Measurements from ENCODE around the gene MACROD1.
"Not testable (repeated sequence)": the region's sequence is repeated elsewhere in the genome, so short reads cannot be mapped to it uniquely, and the experiment has no call there.

The MACROD1 gene

DNA sequence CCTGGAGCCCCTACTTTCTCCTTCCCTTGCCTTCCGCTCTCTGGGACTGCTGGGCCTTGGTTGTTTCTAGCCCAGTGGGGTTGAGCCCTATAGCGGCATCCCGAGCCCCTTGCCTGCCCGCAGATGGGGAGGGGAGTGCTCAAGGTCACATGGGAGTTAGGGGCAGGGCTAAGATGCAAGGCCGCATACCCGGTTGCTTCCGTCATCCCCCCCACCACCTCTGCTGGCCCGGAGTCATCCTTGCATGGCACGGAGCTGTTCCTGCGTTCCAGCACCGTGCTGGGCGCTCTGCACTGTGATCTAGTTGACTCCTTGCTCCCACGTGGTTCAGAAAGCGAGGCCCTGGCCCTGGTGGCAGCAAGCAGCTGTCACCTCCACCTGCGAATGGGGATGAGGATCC lies 112.2 kb downstream of the MACROD1 start:
- DNase-seq (ENCODE audit: low read depth): no peak

DNA sequence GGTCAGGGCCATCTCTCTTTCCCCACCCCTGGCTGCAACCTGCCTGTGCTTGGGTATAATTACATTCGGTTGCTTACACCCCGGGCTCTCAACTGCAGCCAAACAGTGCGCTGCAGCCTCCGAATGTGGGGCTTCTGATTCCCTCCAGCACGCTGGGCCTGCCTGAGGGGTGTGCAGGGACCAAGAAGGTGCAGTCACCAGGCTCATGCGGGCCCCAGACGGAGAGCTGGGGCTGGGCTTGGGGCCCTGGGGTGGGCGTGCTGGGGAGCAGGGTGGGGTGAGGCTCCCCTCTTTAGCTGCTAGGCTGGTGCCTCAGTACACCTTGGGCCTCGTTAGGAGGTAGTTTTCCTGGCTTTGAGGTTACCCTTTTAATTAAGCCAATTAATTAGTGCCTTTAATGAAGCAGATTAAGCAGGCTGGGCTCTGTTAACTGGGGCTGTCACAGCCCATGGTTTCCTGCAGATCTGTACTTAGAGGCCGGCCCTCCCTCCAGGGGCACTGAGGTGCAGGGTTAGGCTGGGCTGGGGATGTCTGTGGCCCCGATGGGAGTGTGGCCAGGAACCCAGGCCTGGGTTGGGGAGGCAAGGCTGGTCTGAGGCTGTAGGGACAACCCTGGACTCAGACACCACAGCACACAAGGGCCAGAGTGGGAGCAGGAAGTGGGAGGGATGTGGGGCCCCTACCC lies 112.8 kb downstream of the MACROD1 start:
- no peak for DNase-seq (ENCODE audit: low read depth)

DNA sequence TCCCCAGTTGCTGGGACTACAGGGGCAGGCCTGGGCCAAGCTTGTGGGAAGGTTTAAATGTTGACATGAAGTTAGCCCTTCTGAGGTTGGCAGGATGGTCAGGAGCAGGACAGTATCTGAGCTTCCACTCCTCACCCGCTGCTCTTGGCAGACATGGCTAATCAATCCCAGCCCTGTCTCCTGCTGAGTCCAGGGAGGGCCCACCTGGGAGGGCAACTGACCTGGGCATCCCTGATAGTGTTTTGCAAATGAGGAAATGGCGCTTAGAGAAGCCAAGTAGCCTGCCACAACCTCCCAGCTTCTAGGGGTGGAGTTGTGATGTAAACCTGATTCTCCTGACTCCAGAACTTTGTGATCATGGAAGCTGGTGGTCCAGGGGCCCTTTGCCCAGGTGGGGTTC lies 113.5 kb downstream of the MACROD1 start:
- DNase-seq (ENCODE audit: low read depth): no peak

DNA sequence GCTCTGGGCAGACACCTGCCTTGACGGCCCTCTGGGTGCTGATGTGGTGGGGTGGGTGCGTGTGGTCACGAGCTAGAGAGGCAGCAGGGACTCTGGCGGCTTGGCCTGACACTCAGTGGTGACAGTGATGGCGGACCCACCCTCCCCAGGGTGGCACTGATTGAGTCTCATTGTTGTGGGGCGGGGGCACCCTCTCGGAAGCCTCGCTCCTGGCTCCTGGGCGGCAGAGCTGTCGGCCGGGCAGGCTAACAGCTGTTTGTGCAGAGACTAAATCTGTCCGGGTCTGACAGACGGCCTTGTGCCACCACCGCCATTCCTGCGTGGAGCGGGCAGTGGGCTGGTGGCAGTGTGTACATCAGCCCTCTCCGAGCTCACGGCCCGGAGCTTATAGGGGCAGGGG lies 114.6 kb downstream of the MACROD1 start:
- no peak for DNase-seq (ENCODE audit: low read depth)

DNA sequence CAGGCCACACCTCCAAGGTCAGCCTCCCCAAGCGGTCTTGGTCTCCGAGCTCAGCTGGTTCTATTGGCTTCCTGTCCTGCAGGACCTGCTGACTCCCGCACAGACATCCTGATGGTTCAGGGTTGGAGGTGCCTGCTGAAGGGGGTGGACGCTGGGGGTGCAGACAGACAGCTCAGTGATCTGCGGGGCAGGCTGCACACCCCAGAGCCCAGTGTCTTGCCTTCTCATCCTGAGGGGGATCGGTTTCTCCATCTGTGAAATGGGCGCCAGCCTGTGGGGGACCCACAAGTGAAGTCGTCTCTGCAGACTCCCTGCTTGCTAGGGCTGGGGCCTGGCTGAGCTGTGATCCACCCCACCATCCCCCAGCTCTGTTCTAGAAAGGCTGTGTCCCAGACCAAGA lies 116.4 kb downstream of the MACROD1 start:
- DNase-seq (ENCODE audit: low read depth): no peak

DNA sequence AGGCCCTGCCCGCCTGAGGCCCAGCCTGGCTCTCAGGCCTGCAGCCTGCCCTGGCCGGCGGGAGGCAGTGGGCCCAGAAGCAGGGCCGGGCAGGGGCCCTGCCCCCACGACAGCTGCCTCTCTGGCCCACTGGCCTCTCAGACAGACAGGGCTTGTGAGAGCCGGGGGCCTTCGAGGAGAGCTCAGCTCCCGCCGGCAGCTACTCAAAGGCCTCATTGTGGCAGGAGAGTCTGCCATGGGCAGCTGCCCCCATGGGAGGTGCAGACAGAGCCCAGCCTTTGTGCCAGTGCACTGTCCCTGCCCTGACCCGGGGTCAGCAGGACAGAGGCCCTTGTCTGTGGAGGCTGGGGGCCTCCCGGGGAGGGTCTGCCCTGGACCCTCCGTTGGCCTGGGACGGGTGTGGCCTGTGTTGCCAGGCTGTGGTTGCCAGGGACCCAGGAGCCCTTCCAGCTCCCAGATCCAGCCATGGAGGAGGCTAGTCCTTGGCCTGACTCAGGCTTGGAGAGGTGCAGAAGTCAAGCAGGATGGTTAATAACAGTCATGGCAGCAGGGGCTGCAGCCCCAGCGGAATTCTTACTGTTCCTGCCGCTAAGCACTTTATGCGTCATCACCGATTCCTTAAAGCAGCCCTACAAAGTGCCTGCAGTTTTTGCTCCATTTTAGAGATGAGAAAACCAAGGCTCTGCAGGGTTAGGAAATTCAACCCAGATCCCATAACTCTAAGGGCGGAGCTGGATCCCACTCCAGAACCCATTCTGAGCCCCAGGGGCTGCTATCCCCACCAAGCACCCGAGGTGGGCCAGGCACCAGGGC lies 117.7 kb downstream of the MACROD1 start:
- no peak for DNase-seq (ENCODE audit: low read depth)

DNA sequence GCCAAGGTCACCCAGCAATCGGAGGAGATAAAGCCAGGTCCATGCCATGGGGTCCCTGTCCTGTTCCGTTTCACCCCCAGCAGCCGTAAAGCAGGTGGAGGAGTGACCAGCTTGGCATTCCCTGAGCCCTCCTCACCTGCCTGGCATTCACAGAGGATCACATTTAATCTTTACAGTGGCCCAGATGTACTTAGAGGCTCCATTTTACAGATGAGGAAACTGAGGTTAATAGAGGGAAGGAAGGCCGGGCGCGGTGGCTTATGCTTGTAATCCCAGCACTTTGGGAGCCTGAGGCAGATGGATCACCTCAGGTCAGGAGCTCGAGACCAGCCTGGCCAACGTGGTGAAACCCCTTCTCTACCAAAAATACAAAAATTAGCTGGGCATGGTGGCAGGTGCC lies 118.5 kb downstream of the MACROD1 start:
- not testable (repeated sequence) for DNase-seq (ENCODE audit: low read depth)

DNA sequence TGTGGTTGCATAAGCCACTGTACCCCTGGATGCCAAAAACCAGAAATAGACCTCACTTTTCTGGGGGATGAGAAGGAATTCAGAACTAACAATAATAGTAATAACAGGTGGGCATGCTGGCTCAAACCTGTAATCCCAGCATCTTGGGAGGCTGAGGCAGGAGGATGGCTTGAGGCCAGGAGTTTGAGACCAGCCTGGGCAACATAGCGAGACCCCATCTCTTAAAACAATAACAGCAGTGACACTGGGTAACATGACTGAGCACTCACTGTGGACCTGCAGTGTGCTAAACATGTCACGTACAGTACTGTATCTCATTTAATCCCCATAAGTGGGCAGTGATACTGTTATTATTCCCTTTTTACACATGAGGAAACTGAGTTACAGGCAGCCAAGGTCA lies 120.2 kb downstream of the MACROD1 start:
- no peak for DNase-seq (ENCODE audit: low read depth)

DNA sequence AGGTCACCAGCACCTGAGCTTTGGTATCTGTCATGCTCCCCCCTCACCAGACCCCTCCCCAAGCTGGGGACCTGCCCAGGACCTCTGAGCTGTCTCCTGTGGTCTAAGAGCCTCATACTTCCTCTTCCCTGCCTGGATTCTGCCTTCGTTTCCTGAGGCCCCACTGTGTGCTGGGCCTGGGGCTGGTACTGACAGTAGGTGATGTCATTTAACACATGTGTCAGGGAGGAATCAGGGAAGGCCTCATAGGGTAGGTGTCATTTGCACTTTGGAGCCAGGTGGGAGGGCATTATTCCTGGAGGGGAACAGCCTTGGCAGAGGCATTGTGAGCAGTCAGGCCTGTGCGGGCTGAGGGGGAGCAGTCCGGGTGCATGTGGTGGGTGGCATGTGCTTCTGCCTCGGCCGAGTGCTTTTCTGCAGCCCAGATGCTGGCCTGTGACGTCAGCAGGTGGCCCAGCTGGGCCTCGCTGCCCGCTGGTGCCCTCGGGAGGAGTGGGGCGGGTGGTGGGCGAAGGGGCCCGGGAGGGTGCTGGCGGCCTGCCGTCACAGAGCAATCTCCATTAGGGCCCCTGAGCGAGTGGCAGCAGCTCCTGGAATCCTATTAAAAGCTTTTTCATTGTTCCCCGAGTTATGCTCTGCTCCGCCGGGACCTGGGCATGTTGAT lies 121.1 kb downstream of the MACROD1 start:
- no peak for DNase-seq (ENCODE audit: low read depth)

DNA sequence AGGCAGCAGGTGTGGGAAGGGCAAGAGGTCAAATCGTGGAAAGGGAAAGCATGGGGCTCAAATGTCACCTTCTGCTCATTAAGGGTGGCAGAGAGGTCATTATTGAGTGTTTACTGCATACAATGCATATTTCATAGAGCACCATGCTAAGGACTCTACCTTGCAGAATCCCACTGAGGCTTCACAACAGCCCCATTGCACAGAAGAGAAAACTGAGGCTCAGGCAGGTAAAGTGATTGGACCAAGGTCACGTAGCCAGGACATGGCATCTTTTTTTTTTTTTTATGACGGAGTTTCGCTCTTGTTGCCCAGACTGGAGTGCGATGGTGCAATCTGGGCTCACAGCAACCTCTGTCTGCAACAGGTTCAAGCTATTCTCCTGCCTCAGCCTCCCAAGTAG lies 122.4 kb downstream of the MACROD1 start:
- DNase-seq (ENCODE audit: low read depth): no peak

DNA sequence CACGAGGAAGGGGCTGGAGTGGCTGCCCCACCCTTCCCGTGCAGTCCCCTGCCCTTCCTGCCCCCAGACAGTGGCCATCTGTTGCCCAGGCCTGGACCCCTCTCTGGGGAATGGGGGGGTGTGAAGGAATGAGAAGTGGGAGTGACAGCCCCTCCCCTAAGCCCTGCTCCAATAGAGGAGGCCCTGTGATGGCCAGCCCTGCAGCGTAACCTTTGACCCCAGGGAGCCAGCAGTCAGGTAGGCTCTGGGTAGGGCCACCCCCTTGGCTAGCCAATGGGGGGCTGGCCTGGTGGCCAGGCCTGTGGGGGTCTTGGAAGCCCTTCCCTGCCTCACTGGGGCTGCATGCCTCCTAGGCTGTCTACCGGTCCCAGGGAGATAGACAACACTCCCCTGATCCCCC lies 123.6 kb downstream of the MACROD1 start:
- DNase-seq (ENCODE audit: low read depth): no peak

DNA sequence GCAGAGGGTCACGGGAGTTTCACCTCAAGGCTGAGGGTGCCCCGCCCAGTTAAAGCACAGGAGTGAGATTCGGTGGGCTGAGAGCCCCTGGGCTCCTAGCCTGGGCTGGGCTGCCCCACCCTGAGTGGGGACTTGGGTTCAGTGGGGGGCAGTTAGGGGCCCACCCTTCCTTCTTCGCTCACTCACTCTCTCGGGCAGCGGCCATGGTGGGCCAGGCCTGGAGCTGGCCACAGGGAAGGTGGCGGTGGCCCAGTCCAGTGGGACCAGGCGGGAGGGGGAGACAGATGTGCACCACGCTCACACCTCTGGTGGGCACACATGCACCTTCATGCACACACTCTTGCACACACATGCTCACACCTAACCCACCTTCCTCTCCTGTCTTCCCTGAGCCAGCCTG lies 124.1 kb downstream of the MACROD1 start:
- DNase-seq (ENCODE audit: low read depth): no peak

DNA sequence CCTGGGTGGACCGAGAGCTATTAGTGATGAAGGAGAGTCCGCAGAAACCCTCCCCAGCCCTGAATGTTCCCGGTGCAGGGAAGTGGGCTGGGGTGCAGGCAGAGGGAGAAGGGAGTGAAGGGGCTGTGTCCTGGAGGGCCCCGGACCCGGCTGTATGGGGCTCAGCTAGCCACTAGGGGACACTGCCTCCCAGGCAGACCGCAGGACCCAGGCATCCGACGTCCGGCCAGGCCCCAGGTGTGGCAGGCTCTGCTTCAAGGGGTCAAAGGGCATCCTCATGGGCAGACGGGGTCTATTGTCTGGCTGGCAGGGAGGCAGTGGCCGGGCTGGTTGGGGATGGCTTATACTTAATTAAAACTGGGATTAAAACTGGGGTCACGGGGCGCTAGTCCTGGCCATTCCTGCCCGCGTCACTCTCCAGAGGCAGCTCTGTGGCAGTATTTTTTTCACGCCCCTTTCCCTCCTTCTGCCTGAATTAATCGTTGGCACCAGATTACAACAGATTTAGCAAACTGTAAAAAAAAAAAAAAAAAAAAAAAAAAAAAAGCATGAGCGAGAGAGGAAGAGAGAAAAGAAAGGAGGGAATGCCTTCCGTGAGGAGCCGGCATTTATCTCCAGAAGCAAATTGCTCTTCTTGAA lies 125.1 kb downstream of the MACROD1 start:
- no peak for DNase-seq (ENCODE audit: low read depth)

DNA sequence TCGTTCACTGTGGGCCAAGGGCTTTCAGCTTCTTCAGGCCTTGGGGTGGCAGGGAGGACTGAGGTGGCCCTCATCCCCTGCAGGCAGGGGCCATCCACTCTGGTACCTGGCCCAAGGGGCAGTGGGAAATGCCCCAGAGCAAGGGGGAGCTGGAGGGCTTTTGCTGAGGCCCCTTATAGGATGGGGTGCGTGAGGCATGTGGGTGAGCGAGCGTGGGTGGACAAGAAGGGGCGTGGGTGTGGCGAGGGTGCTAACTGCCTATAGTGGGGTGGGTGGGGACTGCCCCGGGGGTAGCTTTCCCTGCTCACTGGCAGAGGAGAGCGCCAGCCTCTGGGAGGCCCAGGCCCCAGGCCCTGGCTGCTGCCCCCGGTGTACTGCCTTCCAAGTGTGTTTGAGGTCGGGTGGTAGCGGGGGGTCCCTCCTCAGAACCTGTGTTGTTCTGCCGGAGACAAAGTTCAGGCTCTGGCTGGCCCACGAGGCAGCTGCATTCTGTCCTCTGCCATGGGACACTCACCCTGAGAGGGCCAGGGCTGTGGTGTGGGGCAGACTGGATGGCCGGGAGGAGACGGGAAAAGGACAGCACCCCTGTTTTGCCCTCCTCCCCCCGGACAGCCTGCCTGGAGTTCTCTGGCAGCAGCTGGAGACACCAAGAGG lies 126.8 kb downstream of the MACROD1 start:
- DNase-seq (ENCODE audit: low read depth): no peak

DNA sequence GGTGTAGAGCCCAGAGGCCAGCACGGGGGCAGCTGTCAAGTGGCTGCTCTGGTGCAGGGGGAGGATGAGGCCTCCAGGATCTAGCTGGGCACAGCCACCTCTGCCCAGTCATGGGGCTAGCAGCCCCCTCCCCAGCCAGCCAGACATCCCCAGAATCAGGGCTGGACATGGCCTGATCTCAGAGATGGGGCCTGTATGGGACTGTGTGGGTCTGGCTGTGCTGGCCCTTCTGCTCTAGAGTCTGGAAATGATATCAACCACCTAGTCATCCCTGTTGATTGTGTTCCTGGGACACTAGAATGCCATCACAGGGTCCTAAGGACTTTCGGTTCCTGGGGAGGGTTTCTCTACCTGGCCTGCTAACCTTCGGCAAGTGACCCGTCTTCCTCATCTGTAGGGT lies 127.4 kb downstream of the MACROD1 start:
- no peak for DNase-seq (ENCODE audit: low read depth)

DNA sequence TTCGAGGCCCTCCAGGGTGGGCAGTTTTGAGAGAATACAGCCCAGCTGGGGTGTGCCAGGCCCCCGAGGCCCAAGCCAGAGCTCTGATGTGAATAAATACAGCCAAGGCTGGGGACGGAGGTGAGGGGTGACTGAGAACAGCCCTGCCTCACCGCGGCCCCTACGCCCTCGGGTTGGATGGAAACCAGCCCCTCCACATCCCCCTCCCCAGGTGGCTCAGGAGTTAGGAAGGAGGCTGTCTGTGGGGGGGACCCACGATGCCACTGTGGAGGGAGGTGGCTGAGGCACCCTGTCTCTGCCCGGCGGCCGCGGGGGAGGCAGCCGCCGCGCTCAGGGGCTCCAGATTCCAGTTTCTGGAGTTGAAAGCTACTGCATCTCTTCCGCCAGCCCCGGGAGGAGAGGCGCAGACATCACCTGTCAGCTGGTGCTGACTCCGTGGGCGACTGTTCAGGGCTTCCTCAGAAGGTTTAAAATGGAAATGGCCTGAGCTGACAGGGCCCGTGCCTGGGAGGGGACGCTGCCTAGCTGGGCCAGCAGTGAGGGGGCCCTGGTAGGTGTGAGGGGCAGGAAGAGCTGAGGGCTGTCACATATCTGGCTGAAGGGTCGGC lies 128.8 kb downstream of the MACROD1 start:
- DNase-seq (ENCODE audit: low read depth): no peak

DNA sequence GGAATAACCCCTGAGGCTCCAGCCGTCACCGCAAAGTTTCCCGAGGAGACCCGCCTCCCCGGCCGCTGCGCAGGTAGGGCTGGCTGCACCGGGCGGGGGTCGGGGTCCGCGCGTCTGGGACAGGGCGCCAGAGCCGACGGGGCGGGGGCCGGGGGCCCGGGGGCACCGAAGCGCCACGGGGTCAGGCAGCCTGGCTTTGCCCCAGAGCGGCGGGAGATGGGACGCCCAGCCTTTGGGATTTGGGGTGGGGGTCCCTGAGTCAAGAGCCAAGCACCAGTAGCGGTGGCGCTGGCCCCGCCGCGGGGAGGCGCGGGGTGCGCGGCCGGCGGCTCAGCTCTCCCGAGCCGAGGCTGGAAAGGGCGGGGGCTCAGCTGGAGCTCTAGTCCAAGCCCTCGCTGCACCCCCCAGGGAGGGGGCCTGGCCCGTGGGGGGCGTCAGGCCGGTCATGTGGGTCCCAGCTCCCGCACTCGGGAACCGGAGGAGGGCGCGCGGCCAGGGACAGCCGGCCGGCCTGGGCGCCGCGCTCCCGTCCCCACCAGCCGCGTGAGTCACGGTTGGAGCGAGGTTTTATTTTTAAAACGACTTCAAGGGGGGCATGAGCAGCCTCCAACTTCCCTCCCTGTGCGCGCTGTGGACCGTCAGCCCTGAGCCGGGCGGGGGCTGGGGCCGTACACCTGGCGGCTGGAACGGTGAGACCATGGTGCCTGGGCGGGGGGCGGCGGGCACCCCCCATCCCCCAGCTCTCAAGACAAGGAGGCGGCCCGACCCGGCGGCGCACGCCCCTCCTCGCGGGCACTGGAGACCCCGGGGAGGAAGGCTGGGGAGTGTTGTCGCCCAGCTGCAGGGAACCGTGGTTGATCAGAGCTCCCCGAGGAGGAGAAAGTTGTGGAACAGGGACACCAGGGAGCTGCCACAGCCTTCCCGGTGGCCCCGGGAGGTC lies 129.6 kb downstream of the MACROD1 start:
- no peak for DNase-seq (ENCODE audit: low read depth)

DNA sequence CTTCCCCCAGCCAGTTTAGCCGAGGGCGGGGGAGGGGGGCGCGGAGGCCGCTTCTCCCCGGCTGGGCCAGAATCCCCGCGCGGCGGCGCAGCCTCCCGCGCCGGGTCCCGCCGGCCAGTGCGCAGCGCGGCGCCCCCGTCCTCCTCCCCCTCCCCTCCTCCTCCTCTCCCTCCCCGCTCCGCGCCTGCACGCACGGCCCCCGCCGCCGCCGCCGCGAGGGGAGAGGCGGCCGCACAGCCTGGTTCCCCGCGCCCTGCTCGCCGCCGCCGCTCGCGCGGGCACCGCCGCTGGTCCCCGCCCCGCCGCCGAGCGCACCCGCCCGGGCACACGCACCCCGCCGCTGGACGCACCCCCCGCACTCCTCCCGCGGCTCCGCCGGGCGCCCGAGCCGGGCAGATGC lies 130.3 kb downstream of the MACROD1 start, which contains the start of gene FLRT1:
Gene FLRT1, plus strand, starts transcription at position 356 of the 400 bp plus-strand sequence. CDS start 80,337 bp downstream, outside the sequence.
- DNase-seq (ENCODE audit: low read depth): no peak

DNA sequence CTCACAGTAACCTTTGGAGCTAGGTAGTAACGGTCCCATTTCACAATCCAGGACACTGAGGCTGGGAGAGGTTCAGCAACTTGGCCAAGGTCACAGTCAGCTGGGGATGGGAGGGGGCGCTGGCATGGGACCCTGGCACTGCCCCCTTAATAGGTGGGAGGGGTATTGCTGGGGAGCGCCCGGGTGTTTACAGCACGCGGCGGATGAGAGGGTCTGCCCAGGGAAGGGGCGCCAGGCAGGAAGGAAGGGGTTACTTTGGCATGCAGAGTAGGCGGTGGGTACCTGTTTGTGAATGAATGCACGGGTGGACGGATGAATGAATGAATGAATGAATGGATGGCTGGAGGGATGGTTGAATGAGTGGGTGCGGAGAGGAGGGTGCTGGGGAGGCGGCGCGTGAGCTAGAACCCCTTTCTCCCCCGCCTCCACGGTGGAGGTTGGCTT lies 130.8 kb downstream of the MACROD1 start:
- DNase-seq (ENCODE audit: low read depth): no peak

DNA sequence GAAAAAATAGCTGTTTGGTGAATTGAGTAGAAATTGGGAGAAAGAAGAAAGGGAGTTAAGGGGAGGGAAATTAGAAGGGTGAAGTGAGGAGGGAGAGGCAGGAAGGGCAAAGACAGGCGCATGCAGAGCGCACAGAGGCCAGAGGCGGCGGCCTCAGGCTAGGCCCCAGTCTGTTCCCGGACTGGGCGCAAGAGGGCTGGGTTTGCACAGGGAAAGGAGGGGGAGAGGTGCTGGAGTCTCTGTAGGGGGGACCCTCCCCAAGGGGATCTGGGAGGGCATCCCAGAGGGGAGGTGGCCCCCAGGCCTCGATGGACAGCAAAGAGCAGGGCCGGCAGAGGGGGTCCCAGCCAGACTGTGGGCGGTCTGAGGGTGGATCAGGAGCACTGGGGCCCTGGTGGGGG lies 131.5 kb downstream of the MACROD1 start:
- DNase-seq (ENCODE audit: low read depth): no peak
